ENCODE data around the gene MT1H.

GRCh38 chr16:56623637-56624036 lies 46.0 kb upstream of the MT1H start:
- no peak for TF ChIP-seq CTCF (IDR thresholded peaks at IDR 0.05; ENCODE audit: poor library complexity)
- TF ChIP-seq EZH2phosphoT487 (IDR thresholded peaks at IDR 0.05; ENCODE audit: low read depth, severe bottlenecking, unreplicated experiment): no peak
